GM12892 (cell line): ENCODE data around the gene CMIP.

ENCODE experiments used
- DNase-seq: peaks from one replicate; pipeline ENCODE4 v3.0.0; 2011; ENCODE audit not compliant: insufficient read length
- FAIRE-seq: peaks from 2 replicates; lab custom pipeline; 2011; peaks lifted over from hg19 to GRCh38; lab: Jason Lieb, UNC
- POLR2A ChIP-seq: IDR thresholded peaks from 2 replicates; pipeline ENCODE4 v1.6.1; 2011; ENCODE audit warnings: low read depth, low read length, control low read depth
- POLR2AphosphoS5 ChIP-seq: IDR thresholded peaks from 2 replicates; pipeline ENCODE4 v1.6.1; 2011; ENCODE audit warnings: low read depth, low read length, control low read depth
- TAF1 ChIP-seq: IDR thresholded peaks from 2 replicates; pipeline ENCODE4 v1.6.1; 2011; ENCODE audit warnings: low read depth, mild to moderate bottlenecking, control low read depth, low read length, borderline replicate concordance

The CMIP gene

DNA sequence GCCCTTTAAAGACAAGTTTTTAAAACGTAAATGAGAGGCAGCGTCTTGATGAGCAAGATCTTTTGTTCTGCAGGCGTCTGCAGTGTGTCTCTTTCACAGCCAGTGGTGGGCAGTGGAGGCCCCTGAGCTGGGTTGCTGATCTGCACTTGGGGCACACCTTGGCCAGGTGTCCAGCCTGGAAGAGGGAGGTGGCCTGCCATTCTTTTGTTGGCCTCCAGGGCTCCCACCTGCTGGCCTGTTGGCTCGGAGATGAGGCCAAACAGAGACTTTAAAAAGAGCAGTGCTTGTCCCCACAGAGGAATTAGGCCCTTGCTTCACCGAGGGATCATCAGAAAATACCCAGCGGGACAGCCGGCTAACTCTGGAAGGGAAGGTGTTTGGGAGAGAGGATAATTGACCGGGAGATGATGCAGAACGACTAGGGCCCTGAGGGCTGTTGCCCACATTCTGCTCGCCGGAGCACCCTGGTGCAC lies 188.6 kb downstream of the CMIP start:
- TF ChIP-seq POLR2AphosphoS5 (no peak), POLR2A (no peak), TAF1 (no peak)
- no peak for DNase-seq

GRCh38 chr16:81633680-81634379 lies 189.2 kb downstream of the CMIP start:
- DNase-seq: no peak
- TF ChIP-seq TAF1 (no peak), POLR2AphosphoS5 (no peak), POLR2A (no peak)
- FAIRE-seq: no peak

More for the DNA sequence above, 188.6 kb downstream of the CMIP start:
- FAIRE-seq: no peak

DNA sequence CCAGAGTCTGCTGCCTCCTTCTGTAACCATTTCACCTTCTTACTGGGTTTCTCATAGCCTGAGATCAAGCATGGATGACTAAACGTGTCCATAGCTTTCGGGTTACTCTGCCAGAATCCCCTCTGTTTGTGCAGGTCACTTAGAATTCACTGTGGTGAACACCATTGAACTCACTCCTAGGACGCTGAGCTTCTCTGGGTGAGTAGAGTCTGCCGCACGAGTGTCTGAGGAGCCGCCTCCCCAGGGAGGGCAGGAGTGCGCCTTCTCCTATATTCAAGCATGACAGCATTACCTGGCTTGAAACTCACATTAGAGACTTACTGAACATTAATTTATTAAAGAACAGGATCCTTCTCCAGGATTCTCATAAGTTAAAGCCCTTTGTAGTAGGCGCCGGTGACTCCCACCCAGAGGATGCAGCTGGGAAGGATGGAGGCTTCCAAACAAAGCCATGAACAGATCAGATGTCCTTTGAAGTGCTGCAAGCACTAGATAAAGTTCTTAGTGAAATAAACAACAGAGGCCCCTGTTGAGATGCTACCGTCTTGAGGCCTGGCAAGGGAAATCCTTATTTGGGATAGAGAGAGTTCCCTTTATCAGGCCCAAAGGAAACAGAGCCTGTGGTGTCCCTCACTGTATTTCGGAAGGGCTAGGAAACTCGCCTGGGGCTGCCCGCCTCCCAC lies 189.9 kb downstream of the CMIP start:
- DNase-seq (no peak), FAIRE-seq (no peak)
- TF ChIP-seq TAF1 (no peak), POLR2AphosphoS5 (no peak), POLR2A (no peak)

DNA sequence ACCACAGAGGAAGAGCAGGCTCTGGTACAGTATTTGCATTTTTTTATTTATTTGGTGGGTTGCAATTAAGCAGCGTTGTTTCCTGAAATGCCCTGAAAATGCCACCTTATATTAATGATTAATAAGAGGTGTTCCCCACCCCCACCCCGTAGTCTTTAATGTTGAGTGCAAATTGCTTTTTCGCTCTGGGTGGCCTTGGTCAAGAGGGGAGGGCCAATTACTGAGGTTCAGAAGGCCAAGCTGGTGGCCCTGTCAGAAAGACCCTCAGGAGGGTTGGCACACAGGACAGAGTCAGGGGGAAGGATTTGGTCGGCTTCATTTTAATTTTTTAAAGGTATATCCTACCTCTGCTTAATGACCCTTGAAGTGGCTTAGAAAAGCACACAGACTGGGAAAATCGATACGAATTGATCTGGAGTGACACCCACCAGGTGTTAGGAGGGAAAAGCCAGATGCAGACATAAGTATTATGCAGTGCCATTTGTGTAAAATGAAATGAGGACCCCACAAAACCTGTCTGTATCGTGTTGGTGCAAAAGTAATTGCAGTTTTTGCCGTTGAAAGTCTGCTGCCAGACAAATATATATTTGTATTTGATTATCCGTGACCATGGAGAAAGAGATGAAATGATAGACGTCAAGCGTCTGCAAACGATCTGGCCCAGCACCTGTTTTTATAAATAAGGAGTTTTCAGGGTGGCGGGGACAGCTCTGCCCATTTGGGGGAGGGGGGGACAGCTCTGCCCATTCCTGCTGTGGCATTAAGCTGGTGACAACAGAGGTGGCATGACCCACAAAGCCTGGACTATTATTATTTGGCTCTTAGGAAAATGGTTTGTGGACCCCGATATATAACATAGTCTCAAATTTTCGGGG lies 190.7 kb downstream of the CMIP start:
- FAIRE-seq (no peak), DNase-seq (no peak)
- no peak for TF ChIP-seq TAF1
- TF ChIP-seq POLR2A: no peak
- TF ChIP-seq POLR2AphosphoS5: no peak

GRCh38 chr16:81636298-81636993 lies 191.8 kb downstream of the CMIP start:
- no peak for FAIRE-seq

DNA sequence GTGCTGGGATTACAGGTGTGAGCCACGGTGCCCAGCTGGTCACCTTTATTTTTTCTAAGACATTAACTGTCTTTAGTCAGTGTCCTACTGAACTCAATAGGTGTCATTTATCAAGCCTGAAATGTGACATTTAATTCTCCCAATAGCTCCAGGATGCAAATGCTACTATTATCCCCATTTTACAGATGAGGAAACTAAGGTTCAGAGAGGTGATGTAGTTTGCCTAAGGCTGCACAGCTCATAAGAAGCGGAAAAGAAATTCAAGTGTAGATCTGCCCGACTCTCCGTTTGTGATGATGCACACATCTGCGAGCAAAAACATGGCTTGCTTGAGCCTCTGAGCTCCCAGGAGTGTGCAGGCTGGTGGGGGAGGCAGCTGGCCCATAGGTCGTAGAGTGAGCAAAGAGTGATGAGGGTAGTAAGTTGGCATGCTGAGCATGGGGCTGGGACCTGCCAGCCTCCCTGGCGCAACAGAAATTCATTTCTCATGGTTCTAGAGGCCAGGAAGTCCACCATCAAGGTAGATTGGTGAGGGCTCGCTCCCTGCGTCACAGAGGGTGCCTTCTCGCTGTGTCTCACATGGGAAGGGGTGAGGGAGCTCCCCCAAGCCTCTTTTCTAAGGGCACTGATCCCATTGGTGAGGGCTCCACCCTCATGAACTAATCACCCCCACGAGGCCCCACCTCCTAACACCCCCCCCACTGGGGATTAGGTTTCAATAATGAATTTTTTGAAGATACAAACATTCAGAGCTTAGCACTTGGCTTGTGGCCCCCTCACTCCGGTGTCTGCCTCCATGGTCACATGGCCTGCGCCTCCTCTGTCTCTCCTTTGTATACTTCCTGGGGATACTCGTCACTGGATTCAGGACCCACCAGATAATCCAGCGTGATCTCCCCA lies 193.0 kb downstream of the CMIP start:
- DNase-seq: no peak
- TF ChIP-seq POLR2AphosphoS5 (no peak), TAF1 (no peak), POLR2A (no peak)
- no peak for FAIRE-seq

More at GRCh38 chr16:81636298-81636993, 191.8 kb downstream of the CMIP start:
- DNase-seq: no peak
- TF ChIP-seq POLR2AphosphoS5 (no peak), TAF1 (no peak), POLR2A (no peak)

DNA sequence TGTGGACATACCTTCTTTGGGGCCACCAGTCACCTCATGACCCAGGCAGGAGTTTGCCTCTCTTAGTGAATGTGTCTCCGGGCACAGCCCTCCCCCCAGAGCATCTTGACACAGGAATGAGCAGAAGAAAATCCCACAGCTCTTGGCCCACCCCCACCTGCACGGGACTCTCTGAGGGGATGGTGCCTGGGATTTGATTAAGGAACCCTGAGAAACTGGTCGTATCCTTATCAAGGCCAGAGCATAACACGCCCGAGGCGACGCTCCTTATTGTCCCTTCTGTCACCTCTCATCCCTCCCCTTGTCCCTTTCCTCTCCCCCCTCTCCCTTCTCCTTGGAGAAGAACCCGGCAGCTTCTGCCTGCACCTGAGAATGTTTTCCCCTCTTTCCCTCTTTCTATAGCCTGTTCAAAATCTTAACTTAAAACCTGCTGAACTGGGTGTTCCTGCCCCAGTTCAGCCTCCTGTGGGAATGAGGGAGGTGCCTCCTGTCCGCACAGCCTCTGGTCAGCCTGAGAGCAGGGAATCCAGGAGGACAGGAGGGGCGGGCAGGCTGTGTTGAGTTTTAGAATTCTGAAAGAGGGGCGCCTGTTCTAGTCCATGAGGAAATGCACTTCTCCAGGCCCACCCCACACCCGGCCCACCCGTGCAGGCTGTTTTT lies 193.8 kb downstream of the CMIP start:
- no peak for FAIRE-seq

GRCh38 chr16:81639348-81639747 lies 194.7 kb downstream of the CMIP start:
- FAIRE-seq: no peak
- TF ChIP-seq TAF1 (no peak), POLR2A (no peak), POLR2AphosphoS5 (no peak)
- DNase-seq: no peak

More for the DNA sequence above, 193.8 kb downstream of the CMIP start:
- no peak for TF ChIP-seq POLR2A
- TF ChIP-seq TAF1: no peak
- TF ChIP-seq POLR2AphosphoS5: no peak
- no peak for DNase-seq

DNA sequence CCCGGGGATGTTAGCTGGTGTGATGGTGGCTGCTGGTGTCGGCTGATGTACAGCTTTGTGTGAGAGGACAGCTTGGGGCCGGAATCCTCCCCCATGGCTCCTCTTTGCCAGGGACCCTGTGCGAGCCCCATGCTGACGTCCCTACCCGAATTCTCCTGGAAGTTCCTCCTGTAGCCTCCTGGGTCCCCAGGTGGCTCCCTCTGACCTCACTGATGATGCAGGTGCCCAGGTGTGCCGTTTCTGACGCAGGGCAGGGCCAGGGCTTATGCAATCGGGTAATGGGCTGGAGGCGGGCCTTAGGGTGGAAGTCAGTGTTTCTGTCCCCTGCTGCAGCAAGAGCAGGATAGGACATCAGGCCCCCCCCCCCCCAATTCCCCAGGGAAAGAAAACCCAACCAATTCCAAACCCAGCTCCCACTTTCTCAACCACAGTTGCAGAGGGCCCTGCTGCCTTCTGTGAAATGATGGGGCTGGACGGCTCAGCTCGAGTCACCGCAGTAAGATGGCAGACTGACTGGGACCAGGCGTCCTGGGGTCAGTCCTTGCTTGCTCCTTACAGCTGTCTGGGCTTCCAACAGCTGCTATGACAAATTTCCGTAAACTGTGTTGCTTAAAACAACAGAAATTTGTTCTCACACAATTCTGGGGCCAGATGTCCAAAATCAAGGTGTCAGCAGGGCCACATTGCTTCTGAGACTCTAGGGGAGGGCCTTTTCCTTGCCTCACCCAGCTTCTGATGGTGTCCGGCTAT lies 195.5 kb downstream of the CMIP start:
- DNase-seq: no peak
- no peak for FAIRE-seq
- no peak for TF ChIP-seq POLR2A
- TF ChIP-seq TAF1: no peak
- TF ChIP-seq POLR2AphosphoS5: no peak
